GM18498 (cell line): ENCODE data around the gene SNRNP48.
A peak's percentile ranks its signal among the peaks of the same experiment; 100 is the strongest.

ENCODE experiments used
- ATAC-seq: cut with Tn5 transposase; IDR thresholded peaks from one replicate; pipeline ENCODE4 v1.9.1; 2021; ENCODE audit warnings: mild to moderate bottlenecking, moderate library complexity; ENCODE audit not compliant: unreplicated experiment

Gene SNRNP48

DNA sequence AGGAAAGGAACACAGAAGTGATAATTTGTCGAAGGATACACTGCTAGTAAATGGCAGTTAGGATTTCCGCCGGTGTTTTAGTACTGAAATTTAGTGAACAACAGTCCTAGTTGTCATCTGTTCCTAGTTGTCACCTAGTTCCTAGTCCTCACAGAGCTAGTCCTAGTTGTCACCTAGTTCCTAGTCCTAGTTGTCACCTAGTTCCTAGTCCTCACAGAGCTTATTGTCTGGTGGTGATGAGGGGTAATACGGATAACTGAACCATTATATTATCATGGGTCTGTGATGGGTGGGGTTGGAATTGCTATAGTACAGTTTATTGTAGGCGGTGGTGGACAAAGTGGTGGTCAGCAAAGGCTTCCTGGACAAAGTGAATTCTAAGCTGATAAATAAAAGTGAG lies 1.8 kb downstream of the SNRNP48 start:
- ATAC-seq: no peak

- ATAC-seq: no peak
These were observed 3.2 kb downstream of the SNRNP48 start for GRCh38 chr6:7593229-7593628.

- ATAC-seq: no peak
These were observed 4.7 kb downstream of the SNRNP48 start for GRCh38 chr6:7594579-7595125.

- ATAC-seq: no peak
These were observed 14.0 kb downstream of the SNRNP48 start for GRCh38 chr6:7604003-7604402.

GRCh38 chr6:7604506-7604905 lies 14.5 kb downstream of the SNRNP48 start:
- peak; percentile 61 for ATAC-seq

DNA sequence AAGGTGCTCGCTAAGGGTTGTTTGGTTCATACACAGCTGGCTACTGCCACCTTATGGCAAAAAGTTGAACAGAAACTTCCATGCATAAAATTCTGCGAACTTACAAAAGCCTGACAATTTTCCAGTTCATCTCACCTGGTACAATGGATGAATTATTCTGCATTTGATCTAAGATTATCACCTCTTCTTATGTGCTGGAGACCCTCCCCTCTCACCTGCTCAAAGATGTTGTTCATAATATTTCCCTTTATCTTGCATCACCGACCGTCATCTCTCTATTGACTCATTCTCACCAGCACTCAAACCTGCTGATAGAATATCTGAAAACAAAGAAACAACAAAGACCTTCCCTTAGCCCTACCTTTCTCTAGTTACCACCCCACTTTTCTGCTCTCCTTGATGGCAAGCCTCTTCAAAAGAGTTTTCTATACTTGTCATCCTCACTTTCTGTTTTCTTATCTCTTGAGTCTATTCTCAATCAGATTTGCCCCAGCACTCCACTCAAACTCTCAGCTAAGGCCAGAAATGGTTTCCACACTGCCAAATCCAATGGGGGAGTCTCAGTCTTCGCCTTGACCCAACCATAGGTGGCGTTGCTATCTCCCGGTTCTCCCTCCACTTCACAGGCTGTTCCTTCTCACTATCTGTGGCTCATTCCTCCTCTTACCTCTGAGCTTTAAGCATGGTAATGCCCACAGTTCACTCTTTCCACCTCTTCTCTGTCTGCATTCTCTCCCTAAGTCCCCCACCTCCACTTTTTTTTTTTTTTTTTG lies 25.8 kb downstream of the SNRNP48 start:
- ATAC-seq: no peak

GRCh38 chr6:7617801-7618764 lies 28.1 kb downstream of the SNRNP48 start:
- ATAC-seq: peak; percentile 71

DNA sequence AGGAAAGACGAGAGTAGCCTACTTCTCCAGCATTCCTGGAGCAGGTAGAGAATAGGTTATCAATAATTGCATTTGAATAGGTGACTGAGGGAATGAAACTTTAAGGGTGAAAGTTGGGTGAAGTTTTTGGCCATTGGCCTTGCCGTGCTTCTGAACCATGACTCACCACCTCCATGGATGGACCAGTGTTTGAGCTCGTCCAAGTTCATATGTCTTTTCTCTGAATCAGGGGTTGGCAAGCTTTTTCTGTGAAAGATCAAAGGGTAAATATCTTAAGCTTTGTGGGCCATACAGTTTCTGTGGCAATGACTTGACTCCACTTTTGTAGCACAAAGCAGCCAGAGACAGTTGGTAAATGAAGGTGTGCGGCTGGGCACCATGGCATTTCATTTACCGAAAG lies 31.8 kb downstream of the SNRNP48 start:
- no peak for ATAC-seq

DNA sequence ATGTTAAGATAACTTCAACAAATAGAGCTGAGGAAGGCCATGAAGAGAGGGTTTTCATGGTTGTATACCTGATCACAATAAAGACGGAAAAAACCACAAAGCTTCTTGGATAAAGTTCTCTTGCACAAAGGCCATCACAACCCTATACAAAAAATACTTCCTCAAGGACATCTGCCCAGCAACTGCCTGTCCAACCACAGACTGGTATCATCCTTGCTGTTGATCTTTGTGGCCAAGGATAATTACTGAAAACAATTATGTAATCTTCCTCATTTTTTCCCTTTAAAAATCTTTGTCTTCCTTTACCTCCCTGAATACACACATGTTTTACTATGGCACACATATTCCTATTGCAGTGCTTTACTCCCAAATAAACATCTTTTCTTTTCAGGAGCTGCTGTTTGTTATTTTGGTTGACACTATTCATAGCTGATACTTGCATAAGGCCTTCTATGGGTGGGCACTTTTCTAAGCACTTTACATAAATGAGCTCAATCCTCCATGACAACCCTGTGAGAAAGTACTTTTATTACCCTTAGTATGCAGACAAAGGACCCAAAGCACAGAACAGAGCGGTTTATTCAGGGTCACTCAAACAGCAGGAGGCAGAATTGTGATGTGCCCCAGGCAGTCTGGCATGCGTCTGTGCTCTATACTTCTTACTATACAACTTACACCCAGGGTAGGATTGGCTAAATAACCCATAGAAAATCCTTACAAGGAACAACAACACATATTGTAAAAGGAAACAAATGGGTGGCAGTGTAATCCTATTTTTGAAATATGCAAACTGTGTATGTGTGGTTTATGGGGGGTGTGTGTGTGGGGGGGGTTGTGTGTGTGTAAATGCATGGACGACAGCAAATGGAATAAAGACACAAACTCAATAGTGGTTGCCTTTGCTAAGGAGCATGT lies 35.1 kb downstream of the SNRNP48 start:
- ATAC-seq: no peak

DNA sequence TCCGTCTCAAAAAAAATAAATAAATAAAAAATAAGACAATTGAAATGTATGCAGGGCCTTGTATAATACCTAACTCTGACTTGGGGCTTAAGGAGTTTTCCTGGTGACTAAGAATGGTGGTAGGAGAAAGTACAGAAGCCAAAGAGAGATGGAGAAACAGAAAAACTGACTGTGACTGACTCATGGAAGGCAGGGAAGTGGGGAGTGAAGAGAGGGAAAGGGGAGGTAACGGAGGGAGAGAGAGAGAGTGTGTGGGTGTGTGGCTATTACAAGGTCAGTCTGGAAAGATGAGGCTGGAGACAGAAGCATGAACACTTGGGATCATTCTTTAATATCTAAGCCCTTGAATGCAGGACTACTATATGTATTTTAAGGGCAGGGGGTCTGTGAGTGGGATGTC lies 38.5 kb downstream of the SNRNP48 start:
- ATAC-seq: no peak

- ATAC-seq: no peak
These were observed 38.9 kb downstream of the SNRNP48 start for GRCh38 chr6:7628909-7629308.

GRCh38 chr6:7629321-7629720 lies 39.3 kb downstream of the SNRNP48 start:
- ATAC-seq: no peak

GRCh38 chr6:7630792-7631191 lies 40.8 kb downstream of the SNRNP48 start:
- ATAC-seq: no peak

DNA sequence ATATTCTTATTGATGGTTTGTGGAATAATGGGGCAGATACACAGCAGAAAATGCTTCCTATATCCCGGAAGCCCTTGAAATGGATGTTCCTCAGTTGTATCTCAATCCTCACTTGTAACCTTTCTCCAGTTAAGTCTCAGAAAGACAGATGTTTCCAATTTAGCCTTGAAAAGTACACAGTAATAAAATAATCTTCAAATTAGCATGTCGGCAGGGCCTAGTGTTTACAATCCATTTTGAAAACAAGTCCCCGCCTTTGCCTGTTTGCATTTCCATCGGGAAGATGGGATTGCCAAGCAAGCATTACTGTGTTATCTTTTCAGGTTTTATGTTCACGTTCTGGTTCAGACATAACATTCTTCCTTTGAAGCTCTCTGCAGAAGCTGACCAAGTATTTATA lies 41.5 kb downstream of the SNRNP48 start:
- ATAC-seq: no peak

DNA sequence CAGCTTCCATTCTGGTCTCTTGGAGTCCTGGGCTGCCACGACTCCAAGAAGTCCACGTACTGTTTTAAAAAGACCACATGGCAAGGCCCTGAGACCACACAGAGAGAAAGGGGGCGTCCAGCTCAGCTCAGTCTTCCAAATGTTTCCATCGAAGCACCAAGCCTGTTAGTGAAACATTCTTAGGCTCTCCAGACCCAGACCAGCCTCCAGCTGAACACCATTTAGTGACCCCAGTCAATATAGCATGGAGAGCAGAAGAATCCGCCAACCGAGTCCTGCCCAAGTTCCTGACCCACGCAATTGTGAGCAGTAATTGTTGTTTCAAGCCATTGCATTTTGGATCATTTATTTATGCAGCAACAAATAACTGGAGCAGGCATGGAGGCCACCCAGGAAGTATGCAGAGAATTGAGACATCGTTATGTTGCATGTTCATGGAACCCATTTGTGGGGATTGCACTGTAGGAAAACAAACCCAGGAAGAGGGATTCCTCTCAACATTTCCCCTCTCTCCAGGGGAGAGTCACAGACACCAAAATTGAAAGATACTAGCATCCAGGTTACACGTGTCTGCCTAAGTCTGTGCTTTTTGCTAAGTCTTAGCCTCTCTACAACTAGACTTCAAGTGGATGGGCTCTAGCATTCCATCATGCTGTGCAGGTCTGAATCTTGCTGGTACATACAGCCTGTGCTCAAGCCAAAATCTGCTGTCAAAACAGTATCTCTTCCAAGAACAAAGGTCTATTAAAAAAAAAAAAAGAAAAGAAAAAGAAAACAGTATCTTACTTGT lies 42.7 kb downstream of the SNRNP48 start:
- ATAC-seq: no peak

- no peak for ATAC-seq
These were observed 43.4 kb downstream of the SNRNP48 start for GRCh38 chr6:7633361-7633760.

GRCh38 chr6:7636151-7636550 lies 46.2 kb downstream of the SNRNP48 start:
- no peak for ATAC-seq

DNA sequence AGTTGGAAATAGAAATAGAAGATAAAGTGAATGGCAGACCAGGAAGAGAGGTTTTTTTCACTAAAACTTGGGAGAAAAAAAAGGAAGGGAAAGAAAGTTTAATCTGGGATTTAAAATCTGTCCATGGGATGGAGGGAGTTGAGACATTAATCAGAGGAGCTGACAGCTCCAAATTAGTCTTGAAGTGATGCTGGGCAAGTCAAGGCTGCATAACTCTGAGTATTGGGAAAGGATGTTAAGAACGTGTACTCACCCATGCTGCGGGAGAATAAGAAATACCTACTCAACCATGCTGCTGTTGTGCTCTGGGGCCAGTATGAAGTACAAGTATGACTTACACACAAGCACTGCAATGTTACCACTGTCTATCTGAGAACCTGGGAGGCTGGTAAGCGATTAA lies 47.5 kb downstream of the SNRNP48 start:
- ATAC-seq: no peak

DNA sequence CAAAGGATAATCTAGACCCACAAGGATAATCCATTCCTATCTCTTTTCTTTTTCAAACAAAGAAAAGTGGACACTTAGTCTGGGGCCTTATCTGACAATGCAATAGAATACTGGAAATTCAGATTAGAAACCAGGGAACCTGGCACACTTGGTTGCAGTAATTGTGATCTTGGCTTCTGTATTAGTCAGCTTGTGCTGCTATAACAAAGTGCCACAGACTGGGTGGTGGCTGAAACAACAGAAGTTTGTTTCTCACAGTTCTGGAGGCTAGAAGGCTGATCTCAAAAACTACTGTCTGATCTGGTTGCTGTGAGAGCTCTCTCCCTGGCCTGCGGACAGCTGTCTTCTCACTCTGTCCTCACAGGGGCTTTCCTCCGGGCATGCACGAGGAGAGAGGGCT lies 49.4 kb downstream of the SNRNP48 start:
- no peak for ATAC-seq

GRCh38 chr6:7640016-7640415 lies 50.0 kb downstream of the SNRNP48 start:
- ATAC-seq: no peak
